Skin epidermis (tissue), 12 donors: ENCODE results near the gene ARMS2.
A peak's percentile ranks its signal among the peaks of the same experiment; 100 is the strongest.

Experiments
- H3K27ac ChIP-seq, 21 experiments: fragments of 200-600 bp; sonication (generic) in 11 of 21; one replicate each; pipeline ENCODE4 v1.5.0; 2020; ENCODE audit warnings: mild to moderate bottlenecking in 3 of 21, inconsistent platforms in 2 of 21, moderate library complexity in 2 of 21
- H3K4me3 ChIP-seq, 7 experiments: fragments of 200-600 bp; sonication (generic) in 2 of 7; one replicate each; pipeline ENCODE4 v1.5.0; 2020; ENCODE audit warnings: inconsistent platforms in 2 of 7, mild to moderate bottlenecking in 2 of 7, moderate library complexity in 1 of 7

ARMS2 gene, protein sequence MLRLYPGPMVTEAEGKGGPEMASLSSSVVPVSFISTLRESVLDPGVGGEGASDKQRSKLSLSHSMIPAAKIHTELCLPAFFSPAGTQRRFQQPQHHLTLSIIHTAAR

GRCh38 chr10:122454603-122455080 is at the start of gene ARMS2:
Gene ARMS2 (plus strand): TSS chr10:122454653. CDS start chr10:122454728, 75 bp downstream.
- Histone ChIP-seq H3K27ac (no peak within 1 kb of the TSS), H3K4me3 (no peak within 1 kb of the TSS)

DNA sequence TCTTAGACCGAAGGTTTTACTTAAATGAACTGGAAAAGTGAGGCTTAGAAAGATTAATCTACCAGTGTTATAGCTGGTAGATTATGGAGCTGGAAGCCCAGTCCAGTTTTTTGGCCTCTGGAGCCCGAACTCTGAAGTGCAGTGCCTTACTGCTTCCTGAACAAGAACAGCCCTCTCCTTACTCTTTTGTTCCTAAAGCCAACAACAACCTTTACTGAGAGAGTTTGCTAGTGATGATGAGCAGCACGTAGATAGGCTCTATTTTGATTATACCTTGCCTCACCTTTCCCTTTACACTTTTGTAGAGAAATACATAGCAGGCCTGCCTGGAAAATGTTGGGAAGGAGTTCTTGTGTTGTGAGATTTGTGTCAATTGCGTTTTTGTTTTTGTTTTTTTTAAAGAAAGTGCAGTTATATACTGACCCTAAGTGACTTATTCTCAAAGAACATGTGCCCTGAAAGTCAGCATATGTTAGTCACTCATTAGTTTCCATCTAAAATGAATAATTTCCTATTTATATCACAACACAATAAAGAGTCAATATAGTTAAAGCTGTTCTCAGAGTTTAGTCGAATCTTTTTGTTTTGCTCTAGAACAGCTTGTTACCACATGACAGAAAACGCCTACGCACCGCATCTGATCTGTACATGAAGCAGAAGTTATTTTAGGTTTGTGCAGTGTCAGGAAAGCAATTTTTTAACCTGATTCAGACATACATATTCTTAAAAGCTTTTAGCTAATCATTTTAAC is 46.9 kb upstream of the ARMS2 start:
- H3K27ac ChIP-seq = peak overlapping the region in 15 of 21 experiments; percentile 7 to 61 (median 38)
- no peak overlapping the region for H3K4me3 ChIP-seq

DNA sequence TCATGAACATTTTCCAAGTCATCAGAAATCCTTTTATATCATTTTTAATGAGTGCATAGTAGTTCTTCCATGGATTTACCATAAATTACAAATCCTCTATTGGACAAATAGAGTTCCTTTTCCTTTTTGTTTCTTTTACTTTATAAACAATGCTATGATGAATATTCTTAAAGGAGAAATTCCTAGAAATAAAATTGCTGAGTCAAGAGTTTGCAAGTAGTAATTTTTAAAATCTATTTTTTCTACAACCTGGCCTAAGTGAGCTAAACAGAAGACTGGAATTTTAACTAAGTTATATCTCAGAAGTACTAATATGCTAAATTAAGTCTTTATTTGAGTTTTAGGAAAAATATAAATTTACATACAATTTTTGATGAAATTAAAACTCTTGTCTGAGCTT is 41.1 kb upstream of the ARMS2 start:
- H3K27ac ChIP-seq = no peak overlapping the region
- H3K4me3 ChIP-seq = no peak overlapping the region

- H3K27ac ChIP-seq = peak overlapping the region in 7 of 21 experiments; percentile 8 to 77 (median 51)
- no peak overlapping the region for H3K4me3 ChIP-seq
These were observed 36.8 kb upstream of the ARMS2 start for GRCh38 chr10:122417667-122418066.

GRCh38 chr10:122419016-122419415 is 35.4 kb upstream of the ARMS2 start:
- peak overlapping the region in 2 of 21 experiments; percentile 41 to 59 for H3K27ac ChIP-seq
- H3K4me3 ChIP-seq = no peak overlapping the region

- Histone ChIP-seq H3K4me3 (no peak overlapping the region), H3K27ac (peak overlapping the region in 9 of 21 experiments; percentile 15 to 61 (median 39))
These were observed 34.4 kb upstream of the ARMS2 start for GRCh38 chr10:122419876-122420623.

DNA sequence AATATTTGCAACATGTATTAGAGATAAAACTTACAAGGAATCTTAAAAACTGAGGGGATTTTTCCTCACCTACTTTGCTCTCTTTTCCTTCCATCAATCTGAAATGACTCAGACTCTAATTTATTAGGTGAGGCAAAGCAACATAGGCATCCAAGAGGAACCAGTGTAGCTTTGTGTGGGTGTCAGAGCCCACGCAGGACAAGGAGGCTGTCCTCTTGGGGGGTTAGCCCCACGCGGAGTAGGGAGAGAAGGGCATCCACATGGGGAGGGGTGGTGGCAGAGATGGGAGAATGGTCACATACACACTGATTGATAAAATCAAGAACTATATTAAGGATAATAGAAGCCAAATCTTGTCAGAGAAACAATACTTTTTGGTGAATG is 33.8 kb upstream of the ARMS2 start:
- Histone ChIP-seq H3K27ac (peak overlapping the region in 11 of 21 experiments; percentile 3 to 61 (median 39)), H3K4me3 (no peak overlapping the region)

DNA sequence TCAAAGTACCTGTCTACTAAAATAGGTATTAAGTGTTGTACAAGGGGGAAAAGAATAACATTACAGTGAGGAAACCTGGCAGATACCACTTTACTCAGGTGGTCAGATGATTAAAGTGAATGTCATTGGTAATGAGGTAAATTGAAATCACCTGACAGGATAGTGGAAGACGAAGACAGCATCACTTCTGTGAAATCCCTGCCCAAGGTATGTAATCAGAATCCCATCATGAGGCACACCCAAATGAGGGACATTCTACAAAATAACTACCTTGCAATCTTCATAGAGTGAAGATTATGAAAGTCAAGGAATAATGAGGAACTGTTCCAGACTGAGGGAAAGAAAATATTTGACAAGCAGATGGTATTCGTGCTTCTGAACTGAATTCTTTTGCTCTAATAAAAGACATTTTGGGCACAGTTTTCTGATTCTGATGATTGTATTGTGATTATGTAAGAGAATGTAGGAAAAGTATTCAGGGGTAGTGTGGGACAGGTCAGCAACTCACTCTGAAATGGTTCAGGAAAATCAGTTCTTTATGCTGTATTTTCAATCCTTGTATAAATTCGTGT is 33.3 kb upstream of the ARMS2 start:
- H3K27ac ChIP-seq = peak overlapping the region in 13 of 21 experiments; percentile 15 to 63 (median 43)

GRCh38 chr10:122421742-122422141 is 32.7 kb upstream of the ARMS2 start:
- Histone ChIP-seq H3K4me3 (no peak overlapping the region), H3K27ac (peak overlapping the region in 13 of 21 experiments; percentile 0 to 63 (median 43))

More for the DNA sequence above, 33.3 kb upstream of the ARMS2 start:
- H3K4me3 ChIP-seq = no peak overlapping the region

DNA sequence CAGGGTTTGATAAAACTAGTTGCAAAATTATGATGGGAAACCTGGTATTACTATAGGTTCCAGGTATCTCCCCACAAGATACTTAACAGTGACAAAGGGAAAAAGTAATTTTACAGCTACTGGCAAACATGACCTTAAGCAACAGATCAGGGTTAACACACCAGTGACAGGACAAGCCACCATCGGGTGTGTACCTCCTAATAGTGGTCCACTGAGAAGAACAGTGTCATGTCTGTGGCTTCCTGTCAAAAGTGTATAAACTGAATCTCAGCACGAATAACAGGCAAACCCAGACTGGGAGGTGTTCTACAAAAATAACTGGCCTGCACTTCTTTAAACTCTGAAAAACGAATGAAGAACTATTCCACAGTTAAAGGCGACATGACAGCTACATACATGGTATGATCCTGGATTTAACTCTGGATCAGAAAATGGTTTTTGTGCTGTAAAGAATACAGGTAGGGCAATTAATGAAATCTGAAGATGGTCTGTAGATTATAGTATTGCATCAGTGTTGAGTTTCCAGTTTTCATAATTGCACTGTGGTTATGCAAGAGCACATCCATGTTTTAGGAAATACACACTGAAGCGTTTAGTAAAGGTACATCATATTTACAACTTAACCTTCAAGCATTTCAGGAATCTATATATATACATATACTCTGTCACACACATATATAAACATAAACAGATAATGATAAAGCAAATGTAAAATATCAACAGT is 32.0 kb upstream of the ARMS2 start:
- Histone ChIP-seq H3K27ac (peak overlapping the region in 11 of 21 experiments; percentile 0 to 63 (median 40)), H3K4me3 (no peak overlapping the region)

- H3K27ac ChIP-seq = peak overlapping the region in 1 of 21 experiments; percentile 49
- no peak overlapping the region for H3K4me3 ChIP-seq
These were observed 30.4 kb upstream of the ARMS2 start for GRCh38 chr10:122424059-122424458.

DNA sequence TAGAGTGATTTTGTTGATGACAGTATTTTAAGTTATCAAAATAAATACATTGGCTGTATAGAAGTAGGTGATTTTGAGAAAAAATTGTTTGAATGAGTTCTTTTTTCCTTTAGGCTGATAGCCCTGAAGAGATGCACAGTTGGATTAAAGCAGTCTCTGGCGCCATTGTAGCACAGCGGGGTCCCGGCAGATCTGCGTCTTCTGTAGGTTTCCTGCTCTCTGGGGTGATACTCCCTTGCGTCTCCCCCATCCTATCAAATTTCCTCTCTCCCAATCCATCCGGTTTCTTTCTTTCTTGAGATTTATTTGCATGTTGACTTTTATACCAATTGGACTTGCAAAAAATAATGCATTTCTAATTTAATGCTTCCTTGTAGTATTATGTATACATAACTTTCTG is 27.6 kb upstream of the ARMS2 start:
- H3K27ac ChIP-seq = no peak overlapping the region
- no peak overlapping the region for H3K4me3 ChIP-seq

DNA sequence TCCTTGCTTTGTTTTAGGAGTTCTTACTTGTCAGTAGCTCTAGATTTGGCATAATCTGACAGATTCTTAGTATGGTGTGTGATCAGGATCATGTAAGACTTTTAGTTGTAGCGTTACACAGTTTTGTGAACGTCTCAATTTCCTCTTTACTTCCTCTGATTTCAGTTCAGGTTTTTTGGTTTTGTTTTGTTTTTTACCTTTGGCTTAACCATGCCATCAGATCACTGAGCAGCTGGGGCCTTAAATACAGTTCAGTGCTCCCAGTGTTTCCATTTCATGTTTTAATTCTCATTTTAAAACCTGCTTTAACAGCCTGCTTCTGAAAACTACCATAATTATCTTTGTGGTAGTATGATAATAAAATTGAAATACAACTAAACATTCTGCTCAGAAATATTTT is 27.2 kb upstream of the ARMS2 start:
- no peak overlapping the region for H3K27ac ChIP-seq
- H3K4me3 ChIP-seq = no peak overlapping the region

DNA sequence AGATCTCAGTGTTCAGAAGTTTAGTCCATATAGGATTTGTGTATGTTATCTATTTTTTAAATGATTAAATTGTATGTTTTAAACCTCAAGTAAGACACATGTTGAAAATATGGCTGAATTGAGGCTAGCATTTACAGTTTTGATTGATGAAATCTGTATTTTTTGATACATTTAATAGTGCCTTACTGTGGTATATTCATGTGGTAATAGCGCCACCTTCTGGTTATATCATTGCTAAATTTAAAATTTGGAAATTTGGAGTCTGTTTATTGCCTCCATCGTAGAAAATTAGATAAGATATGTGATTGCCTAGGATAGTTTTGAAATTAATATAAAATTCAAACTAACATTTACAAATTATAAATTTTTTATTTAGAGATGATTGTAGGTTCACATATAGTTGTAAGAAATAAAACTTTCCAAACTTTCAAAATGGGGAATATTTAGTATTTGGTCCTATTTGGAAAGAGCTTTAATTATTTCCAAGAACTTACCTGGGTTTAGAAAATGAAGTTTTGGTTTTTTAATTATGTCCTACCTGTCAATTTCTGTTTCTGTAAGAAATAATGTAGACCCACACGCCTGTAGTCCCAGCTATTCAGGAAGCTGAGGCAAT is 19.1 kb upstream of the ARMS2 start:
- H3K27ac ChIP-seq = no peak overlapping the region
- no peak overlapping the region for H3K4me3 ChIP-seq

GRCh38 chr10:122441961-122442360 is 12.5 kb upstream of the ARMS2 start:
- Histone ChIP-seq H3K4me3 (no peak overlapping the region), H3K27ac (no peak overlapping the region)

DNA sequence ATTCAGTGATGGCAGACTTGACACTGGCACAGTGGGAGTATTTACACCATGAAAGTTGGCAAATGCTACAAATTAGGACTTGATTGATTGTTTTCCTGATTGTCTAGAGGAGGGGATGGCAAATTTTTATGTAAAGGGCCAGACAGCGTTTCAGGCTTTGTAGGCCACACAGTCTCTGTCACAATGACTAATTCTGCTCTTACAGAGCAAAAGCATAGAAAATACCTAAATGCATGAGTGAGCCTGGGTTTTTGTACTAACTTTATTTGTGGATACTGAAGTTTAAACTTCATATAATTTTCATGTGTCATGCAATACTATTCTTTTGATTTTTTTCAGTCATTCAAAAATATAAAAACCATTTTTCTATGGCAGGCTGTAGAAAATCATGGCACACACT is 9.0 kb upstream of the ARMS2 start:
- Histone ChIP-seq H3K27ac (no peak overlapping the region), H3K4me3 (no peak overlapping the region)

- H3K27ac ChIP-seq = no peak overlapping the region
These were observed 8.5 kb upstream of the ARMS2 start for GRCh38 chr10:122445904-122446303.

GRCh38 chr10:122446668-122447423 is 7.6 kb upstream of the ARMS2 start:
- Histone ChIP-seq H3K4me3 (no peak overlapping the region), H3K27ac (peak overlapping the region in 1 of 21 experiments; percentile 42)

More at GRCh38 chr10:122445904-122446303, 8.5 kb upstream of the ARMS2 start:
- H3K4me3 ChIP-seq = no peak overlapping the region
